ENCODE measurements around the gene CADPS2.

Gene CADPS2

DNA sequence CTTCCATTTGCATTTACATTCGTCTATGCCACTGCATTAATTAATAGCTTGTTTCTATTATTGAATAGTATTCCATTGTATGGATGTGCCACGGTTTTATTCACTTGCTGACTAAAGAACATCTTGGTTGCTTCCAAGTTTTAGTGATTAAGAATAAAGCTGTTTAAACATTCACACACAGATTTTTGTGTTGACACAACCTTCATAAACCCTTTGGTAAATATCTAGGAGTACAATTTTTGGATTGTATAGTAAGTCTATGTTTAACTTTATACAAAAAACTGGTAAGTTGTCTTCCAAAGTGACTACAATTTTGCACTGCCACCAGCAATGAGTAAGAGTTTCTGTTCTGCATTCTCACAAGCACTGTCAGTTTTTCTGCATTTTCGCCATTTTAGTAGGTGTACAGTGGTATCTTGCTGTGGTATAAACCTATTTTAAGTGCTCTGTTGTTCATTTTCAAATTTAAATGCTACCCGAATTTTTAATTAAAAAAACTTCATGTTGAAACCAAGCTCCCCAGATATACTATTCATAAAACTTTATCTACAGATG, 308.7 kb downstream of the CADPS2 start:
- ChIA-PET CTCF (no interaction called here), POLR2A (ENCODE audit: low non-redundant PET) (no interaction called here)
- DNase-seq (ENCODE audit: low spot score), result no peak
- H3K27ac ChIP-seq, result no peak overlapping the region
- no peak for TF ChIP-seq CTCF (conservative IDR thresholded peaks at IDR 0.05; ENCODE audit: low read depth)

DNA sequence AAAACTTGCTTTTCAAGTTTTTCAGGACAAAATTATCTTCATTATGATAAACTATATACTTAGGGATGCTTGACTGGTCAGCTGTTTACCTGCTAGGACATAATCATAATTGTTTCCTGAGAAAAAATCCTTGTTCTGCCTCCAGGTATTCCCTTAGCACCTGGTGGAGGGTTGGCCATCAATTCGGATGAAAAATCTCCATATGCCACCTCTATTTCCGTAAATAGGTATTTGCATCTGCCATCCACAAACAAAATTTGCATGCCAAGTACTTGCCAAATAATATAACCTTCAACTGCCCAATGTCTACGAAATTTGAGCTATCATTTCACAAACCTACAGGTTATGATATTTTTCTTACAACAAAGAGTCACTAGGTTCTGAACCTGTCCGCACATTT, 313.6 kb downstream of the CADPS2 start:
- CTCF ChIA-PET, result no interaction called here
- POLR2A ChIA-PET (ENCODE audit: low non-redundant PET), result no interaction called here
- no peak for TF ChIP-seq CTCF (conservative IDR thresholded peaks at IDR 0.05; ENCODE audit: low read depth)
- DNase-seq (ENCODE audit: low spot score), result no peak
- H3K27ac ChIP-seq, result no peak overlapping the region

DNA sequence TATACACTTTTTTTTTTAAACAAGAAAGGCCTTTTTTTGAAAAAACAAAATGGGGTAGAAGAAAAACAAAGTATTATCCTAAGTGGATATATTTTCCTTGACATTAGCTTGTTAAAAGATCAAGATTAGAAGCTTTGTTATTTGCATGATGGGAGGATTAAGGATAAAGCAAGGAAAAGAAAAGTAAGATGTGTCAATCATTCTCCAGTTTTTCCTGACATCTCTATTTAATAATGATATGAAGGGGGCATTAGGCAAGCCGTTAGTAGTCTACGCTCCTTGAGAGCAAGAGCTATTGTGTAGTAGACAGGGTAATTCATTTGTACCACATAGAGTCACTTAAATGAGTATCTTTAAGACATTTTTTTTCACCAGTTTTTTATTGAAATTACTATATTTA, 324.9 kb downstream of the CADPS2 start:
- DNase-seq (ENCODE audit: low spot score), result no peak
- no peak for TF ChIP-seq CTCF (conservative IDR thresholded peaks at IDR 0.05; ENCODE audit: low read depth)
- no peak overlapping the region for H3K27ac ChIP-seq
- ChIA-PET CTCF (interaction anchor here (0.5 kb wide), 1 partner anchor 541 kb away, joined by 3 read pairs; no protein-coding TSS in a partner anchor), POLR2A (ENCODE audit: low non-redundant PET) (no interaction called here)

DNA sequence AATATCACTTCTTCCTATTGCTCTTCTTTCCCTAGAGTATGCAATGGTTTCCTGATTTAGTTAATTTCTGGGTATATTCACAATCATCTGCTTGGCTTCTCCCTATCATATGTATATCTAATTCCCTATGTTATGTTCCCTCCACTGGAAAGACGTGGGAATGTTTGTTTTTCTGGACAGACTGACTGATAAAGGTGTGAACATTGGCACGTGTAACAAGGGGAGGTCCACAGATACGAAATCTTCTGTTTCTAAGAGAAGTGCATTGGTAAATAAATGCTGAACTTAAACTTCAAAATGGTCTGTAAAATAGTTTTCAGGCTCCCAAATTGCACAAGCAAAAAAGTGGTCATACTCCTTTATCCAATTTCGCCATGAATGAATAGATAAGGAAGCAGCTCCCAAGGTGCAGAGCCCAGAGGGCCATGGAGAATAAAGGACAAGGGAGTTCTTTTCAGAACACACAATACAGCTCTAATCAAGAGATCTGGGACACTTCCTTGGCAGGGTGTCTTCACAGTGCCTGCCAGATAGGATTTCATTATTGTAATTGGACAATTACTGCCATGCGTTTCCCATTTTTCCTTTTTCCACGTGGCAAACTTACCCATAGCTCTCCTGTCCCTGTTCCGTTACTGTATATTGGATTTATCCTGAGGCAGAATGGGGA, 329.3 kb downstream of the CADPS2 start:
- no peak for DNase-seq (ENCODE audit: low spot score)
- POLR2A ChIA-PET (ENCODE audit: low non-redundant PET), result no interaction called here
- CTCF ChIA-PET, result interaction anchor here (0.6 to 0.7 kb wide), 2 partner anchors 663 to 1814 kb away, joined by 3 read pairs; no protein-coding TSS in a partner anchor

DNA sequence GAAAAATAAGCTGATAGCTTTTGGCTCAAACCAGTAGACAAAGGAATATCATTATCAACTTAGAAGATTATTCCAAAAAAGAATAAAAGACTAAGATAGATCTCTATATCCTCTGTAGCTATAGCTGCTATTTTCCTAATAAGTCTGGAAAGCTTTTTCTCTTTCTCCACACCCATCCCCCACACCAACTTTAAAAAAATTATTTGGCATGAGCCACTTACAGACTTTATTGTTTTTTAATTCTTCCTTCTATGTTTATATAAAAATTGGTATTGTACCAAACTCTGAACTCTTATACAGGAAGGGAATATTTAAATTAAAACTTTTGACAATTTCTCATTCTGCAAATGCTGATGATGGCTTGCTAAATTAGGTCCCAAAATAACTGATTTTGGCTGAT, 330.0 kb downstream of the CADPS2 start:
- POLR2A ChIA-PET (ENCODE audit: low non-redundant PET), result no interaction called here
- TF ChIP-seq CTCF (conservative IDR thresholded peaks at IDR 0.05; ENCODE audit: low read depth), result no peak
- CTCF ChIA-PET, result no interaction called here
- no peak overlapping the region for H3K27ac ChIP-seq
- no peak for DNase-seq (ENCODE audit: low spot score)

More for the DNA sequence above, 329.3 kb downstream of the CADPS2 start:
- H3K27ac ChIP-seq, result no peak overlapping the region
- no peak for TF ChIP-seq CTCF (conservative IDR thresholded peaks at IDR 0.05; ENCODE audit: low read depth)

GRCh38 chr7:122553761-122554160, 332.5 kb downstream of the CADPS2 start:
- no peak for TF ChIP-seq CTCF (conservative IDR thresholded peaks at IDR 0.05; ENCODE audit: low read depth)
- no peak overlapping the region for H3K27ac ChIP-seq
- no peak for DNase-seq (ENCODE audit: low spot score)
- ChIA-PET CTCF (no interaction called here), POLR2A (ENCODE audit: low non-redundant PET) (no interaction called here)
